Limb (tissue), 2 donors: ENCODE data around the gene TP53RK.
A peak's percentile ranks its signal among the peaks of the same experiment; 100 is the strongest.
"Not testable (repeated sequence)": the region's sequence is repeated elsewhere in the genome, so short reads cannot be mapped to it uniquely, and the experiment has no call there.

Source experiments
- DNase-seq, 2 donors: peaks; one replicate each; pipeline ENCODE4 v3.0.0-alpha.2; 2016; ENCODE audit errors: extremely low spot score in 2 of 2

Gene TP53RK

DNA sequence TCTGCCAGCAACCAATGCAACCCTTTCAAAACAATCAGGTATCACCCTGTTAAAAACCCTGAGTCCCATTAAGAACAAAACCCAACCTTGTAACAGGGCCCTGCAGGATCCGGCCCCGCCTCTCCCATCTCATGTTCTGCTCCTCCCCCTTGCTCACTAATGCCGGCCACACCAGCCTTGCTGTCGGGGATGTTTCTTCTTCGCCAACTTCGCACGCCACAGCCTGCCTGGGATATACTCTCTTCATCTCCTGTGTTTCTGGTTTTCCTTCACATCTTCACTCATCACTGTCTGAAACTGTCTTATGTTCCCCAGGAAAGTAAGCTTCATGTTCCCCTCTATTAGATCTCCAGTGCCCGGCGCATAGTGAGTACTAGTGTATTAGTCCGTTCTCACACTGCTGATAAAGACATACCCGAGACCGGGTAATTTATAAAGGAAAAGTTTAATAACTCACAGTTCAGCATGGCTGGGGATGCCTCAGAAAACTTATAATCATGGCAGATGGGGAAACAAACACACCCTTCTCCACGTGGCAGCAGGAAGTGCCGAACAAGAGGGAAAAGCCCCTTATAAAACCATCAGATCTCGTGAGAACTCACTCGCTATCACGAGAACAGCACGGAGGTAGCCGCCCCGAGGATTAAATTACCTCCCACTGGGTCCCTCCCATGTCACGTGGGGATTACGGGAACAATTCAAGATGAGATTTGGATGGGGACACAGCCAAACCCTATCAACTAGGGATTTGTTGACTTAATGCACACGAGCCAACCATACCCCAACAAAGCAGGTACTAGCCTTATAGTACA, 5.1 kb downstream of the TP53RK start:
- peak; percentile 60 to 72 for DNase-seq

DNA sequence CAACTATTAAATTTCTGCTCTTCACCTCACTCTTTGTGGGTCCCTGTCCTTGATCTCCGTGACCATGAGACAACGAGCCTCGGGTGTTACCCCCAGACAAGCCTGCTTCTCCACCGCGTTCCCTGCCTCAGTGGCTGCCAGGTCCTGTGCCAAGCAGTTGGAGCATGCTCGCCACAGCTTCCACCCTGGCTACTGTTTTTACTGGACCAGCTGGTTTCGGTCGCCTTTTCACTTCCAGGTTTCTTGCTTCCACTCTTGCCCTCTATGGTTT, 5.6 kb downstream of the TP53RK start:
- no peak for DNase-seq

DNA sequence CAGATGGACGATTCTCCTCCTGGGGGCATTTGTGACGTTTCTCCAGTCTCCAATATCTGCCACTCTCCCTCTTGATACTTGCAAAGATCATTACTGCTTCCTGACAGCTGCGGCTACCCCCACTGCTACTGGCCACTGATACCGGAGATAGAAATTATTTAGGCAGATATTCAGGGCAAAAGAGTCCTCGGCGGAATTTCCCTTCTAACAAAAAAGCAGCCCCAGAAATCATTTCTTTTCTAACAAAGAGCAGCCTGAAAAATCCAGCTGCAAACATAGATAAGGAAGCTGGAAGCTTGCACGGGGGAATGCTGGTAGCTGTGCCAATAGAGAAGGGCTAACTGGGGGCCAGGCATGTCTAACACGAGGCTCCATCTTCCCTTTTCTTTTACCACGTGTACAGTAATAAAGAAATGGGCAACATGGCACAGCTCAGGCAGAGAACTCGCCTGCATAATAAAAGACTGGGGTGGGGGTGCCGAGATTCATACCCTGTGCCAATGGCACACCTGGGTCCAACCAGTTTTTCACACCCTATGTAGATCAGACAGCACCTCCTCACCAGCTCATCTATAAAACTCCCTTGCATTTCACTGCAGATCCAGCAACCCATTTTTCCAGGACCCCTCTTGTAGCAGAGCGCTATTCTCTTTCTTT, 6.1 kb downstream of the TP53RK start:
- no peak for DNase-seq

DNA sequence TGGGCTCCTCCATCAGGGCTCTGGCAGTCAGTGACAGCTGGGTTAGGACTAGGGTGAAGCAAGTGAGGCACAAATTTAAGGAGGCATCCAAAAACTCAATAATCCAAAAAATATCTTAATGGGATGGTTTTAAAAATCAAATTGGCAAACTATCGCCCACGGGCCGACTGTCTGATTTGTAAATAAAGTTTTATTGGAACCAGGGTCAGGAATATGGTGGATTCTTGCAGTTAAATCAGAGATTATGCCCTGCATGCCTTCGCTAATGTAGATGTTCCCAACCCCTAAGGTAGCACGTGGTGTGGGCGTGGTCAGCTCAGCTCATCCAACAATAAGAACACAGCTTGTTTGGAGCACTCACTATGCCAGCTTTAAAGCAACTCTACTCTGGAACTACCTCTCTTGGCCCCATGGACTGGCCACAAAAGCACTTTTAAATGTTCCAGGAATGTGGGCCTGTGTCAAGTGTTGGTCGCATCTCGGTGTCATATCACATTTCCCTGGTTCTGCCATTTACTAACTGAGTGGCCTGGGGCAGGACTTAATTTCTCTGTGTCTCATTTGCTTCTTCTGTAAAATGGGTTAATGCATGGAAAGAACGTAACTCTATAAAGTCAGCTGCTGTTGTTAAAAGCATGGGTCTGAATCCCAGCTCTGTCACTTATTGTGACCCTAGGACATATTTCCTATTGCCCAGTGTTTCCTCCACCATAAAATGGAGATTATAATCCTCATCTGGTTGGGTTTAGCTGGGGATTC, 7.0 kb downstream of the TP53RK start:
- DNase-seq = no peak

DNA sequence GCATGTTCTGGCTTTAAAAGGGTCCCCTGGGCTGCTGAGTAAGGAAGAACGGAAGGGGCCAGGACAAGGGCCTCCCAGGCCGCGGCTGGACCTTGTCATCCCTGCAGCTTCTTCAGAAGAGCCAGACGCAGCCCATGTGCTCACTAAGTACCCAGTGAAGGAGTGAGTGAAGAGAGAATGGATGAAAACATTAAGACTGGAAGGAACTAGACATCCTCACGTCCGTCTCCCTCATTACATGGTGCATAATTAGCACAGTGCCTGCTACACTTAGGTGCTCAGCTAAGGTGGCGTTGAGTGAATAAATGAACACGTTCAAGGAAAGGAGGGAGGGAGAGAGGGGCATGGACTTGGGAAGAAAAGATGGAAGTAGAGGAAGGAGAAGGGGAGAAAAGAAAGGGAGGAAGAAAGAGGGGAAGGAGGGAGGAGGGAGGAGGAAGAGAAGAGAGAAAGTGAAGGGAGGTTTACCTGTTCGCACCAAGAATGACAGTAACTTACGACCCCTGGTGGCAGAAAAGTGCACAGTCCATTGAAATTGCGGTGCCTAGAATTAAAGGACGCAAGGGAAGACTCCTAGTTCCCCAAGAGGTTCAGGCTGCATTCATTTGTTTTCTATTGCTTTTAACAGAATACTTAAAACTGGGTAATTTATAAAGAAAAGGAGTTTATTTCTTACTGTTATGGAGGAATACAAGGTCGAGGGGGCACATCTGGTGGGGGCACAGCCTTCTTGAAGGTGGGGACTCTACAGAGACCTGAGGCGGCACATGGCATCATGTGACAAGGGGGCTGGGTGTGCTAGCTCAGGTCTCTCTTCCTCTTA, 8.0 kb downstream of the TP53RK start:
- peak; percentile 52 to 75 for DNase-seq

DNA sequence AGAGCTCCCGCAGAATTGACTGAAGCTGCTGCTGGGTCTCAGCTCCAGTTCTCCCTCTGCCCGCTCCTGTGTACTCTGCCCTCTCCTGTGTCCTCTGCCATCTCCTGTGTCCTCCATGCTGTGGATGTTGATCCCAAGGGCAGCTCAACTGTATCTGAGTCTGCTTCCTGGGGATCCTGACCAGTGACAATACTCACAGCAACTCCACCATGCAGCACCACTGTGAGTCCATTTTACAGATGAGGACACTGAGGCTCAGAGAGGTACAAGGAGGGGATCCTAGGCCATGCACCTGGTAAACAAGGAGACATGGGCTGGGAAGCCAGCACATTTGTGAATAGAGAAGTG, 8.6 kb downstream of the TP53RK start:
- DNase-seq = no peak

DNA sequence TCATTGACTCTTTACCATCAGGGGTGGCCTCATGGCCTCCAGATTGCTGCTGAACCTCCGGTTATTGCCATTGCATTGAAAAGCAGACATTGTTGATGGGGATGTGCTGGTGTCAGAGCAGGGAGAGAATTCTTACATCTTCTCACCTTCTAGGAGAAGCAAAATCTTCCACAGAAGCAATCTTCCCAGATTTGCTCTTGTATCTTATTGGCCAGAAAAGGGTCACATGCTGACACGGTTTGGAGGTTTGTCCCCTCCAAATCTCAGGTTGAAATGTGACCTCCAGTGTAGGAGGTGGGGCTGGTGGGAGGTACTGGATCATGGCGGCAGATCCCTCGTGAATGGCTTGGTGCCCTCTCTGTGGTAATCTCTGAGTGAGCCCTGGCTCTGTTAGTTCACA, 10.7 kb downstream of the TP53RK start:
- no peak for DNase-seq

DNA sequence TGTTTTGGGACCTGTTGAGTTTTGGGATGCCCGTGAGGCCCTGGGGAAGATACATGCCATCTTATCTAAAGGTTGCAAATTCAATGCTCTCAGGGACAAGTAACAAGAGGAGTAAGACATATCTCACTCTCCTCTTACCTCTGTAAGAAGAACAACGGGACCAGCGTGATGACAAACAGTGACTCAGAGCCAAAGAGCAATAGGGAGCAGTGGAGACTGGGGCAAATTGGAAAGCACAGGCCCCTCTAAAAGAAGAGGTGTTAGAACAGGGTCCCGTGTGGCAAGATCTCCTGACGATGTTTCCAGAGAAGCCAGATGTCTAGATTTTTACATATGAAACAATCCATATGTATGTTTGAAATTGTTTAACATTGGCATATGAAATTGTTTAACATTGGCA, 11.6 kb downstream of the TP53RK start:
- DNase-seq = no peak

DNA sequence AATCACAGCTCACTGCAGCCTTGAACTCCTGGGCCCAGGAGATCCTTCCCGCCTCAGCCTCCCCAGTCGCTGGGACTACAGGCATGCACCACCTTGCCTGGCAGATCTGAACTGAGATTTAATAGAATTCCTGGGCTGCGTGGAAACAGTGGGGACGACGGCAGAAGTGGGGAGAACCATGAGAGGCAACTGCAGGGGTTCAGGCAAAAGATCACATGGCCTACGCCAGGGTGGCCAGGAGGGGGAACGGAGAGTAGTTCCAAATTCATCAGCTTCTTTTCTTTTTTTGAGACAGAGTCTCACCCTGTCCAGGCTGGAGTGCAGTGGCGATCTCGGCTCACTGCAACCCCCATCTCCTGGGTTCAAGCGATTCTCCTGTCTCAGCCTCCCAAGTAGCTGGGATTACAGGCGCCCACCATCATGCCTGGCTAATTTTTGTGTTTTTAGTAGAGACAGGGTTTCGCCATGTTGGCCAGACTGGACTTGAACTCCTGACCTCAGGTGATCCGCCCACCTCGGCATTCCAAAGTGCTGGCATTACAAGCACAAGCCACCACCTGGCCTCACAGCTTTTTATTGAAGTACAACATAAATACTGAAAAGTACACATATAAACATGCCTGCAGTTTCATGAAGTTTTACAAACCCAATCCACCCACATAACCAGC, 12.5 kb downstream of the TP53RK start:
- DNase-seq = not testable (repeated sequence)

DNA sequence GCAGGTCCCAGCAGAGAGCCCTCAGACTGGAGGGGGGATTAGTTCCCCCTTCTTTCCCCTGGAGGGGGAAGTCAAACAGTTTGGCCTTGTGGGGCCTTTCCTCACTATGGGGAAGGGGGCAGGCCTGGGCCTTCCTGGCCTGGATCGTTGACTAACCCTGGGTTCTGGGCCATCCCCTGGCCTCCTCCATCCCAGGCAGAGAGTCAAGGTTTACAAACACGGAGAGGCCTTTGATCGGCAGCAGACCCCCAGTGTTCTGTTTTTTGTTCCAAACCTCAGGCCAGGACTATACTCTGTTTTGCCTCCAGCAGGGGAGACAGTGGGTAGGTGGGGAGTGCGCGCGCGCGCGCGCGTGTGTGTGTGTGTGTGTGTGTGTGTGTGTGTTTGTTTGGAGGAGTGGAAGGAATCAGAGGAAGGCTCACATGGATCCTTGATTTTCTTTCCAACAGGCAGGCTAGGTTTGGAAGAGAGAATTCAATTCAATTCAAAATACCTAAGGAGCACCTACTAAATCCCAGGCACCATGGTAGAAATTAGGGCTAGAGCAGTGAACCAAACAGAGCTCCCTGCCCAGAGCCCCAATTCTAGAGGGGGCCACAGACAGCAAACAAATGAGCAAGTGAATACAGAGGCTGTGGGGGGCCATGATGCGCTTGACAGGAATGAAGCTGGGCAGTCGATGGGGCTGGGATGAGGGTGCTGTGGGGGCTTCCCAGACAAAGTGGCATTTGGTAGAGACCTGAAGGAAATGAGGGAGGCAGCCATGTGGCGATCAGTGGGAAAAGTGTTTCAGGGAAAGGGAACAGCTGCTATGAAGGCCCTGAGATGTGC, 14.8 kb downstream of the TP53RK start:
- peak in 1 of 2 donors; percentile 64 for DNase-seq

DNA sequence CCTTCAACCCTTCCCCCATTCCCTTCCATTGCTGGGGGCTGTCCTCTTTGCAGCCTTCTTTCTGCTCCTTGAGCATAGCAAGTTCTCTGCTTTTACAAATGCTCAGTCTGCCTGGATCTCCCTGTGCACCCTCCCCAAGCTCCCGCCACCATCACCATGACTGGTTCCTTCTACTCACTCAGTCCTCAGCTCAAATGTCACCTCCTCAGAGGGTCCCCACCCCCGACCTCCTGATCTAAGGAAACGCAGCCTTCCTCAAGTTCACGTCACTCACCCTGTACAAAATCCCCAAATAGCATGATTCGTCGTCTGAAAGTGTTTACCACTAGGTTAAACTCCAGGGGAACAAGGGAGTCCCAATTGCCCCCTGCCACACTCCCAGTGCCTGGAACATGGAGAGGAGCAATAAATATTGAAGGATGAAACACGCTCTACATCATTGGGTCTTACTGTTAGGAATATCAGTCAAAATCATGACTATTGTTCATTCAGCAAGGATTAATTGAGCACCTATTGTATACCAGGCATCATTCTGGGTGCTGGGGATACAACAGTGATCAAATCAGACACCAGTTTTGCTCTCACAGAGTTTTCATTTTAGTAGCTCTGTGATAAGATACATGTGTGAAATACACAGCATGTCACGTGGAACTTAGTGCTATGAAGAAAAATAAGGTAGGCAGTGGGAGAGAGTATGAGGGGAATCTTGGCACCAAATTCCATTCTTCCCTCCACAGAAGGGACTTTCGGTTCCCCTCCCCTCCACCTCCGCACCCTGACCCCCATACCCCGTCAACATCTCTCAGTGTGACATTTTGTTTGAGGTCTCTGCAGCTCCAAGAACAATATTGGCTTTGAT, 15.6 kb downstream of the TP53RK start:
- no peak for DNase-seq

DNA sequence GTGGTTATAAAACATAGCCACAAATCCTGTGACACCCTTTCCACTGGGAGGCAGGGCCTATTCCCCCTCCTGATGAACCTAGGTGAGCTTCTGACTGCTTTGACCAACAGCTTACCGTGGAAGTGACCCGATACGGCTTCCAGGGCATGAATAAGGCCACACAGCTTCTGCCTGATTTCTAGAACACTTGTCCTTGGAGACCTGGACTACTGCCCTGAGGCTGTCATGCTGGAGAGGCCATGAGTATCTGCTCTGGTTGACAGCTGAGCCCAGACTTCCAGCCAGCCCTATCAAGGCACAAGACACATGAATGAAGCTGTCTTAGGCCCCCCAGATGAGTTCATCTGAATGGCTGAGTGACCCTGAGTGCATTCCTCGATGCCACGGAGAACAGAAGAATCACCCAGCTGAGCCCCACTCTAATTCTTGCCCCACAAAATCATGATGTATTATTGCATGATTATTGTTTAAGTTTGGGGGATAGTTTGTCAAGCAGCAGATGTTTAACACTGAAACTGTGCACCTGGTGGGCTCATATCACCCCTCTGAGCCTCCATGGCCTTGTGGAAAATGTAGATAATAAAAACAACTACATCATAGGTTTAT, 16.6 kb downstream of the TP53RK start:
- DNase-seq = no peak

DNA sequence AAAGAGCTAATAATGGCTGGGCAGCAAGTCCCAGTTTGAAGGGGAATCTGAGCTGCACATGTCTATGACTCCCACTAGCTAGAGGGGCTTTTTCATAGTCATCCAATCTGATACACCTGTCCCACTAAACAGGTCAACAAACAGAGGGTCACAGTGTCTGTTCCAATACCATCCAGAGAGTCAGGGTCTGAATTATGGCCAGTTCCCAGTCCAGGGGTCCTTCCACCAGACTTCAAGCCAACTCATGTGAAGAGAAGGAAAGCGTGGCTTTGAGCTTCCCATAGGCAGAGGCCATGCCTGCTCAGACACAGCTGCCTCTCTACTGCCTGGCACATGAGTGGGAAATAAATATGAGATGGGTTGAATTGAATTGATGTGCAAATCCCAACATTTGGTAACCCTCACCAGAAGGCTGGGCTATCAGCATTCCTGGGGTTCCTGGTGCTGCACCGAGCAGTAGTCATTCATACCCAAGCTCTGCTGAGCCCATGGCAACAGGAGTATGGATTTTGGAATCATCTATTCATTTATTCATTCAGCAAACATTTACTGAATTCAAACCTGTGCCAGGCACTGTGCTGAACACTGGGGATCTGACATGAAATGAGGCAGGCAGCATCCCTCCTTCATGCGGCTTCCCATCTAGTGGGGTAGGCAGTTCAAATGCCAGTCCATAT, 17.2 kb downstream of the TP53RK start:
- DNase-seq = no peak

DNA sequence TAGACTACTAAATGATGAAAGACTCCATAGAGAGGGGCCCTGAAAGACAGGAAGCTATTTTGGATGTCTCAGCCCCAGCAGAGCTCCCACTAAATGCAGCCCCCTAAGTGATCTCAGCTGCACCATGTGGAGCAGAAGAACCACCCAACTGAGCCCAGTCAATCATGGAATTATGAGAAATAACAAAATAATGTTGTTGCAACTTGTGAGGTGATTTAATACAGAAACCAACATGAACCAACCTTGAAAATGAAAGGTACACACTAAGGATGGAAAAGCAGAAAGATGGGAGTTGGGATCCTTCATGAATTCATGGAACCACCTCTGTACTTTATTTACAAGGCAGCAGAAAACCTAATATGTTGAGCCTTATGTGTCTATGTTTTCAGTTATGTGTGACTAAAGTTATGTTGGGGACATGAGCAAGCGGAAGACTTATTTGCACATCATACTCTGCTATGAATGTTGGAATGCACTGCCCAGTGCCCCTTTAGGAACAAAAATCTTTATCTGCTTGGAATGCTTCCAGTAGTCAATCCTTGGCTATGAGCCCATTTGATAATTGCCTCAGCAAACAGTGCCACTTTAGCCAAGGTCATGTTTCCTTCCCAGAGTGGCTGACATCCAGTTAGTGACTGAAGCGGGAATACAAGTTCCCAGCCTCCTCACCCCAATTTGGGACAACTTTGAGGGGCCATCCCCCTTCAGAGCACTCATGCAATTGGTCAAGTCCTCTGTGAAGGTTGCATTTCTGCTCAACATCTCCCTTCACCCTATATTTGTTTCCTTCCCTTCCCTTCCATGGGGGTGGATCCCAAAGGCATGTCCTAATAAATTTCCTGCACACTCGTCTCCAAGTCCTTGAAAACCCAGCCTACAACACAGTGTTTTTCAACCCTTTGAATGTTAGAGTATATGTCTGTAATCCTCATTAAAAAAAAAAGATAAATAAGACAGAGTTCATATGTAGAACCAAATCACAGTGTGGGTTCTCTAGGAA, 18.4 kb downstream of the TP53RK start:
- no peak for DNase-seq

DNA sequence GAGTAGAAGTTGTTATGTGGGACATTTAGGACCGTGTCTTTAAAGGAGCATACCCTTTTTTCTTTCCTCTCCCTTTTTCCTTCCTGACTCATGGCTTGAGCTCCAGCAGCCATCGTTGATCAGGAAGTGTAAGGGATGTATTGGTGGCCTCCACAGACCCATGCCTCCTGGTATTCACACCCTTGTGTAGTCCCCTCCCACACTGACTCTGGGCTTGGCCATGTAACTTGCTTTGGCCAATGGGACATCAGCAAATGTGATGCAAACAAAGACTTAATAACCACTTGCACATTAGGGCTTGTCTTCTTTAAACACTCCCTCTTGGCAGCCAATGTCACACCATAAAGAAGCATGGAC, 19.0 kb downstream of the TP53RK start:
- no peak for DNase-seq

DNA sequence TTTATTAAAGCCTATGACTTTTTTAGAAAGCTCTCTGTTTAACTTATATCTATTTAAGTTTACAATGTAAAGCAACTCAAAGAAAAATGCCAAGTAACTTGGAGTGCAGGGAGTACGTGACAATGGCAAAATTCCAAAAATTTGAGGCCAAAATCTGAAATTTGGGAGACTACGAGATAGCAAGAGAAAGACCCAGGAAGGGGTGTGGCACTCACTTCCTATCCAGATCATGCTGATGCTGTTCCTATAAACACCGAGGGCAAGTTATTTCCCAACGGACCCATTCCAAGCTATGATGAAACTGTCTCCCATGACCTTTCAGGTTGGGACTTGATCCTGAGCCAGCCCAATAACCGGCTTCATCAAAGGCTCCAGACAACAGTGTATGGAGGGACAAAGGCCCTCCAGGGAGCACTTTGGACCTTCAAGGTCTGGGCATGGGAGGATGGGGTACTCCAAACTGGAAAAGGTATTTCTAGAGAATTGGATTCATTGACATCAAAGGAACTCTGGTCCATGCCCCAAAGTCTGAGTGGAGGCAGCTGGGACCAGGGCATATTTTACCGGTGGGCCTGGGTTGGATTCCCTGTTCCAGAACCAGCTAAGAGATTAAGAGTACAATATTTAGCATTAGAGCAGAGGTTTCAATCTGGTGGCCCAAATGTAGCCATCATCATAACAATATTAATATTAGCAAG, 22.3 kb downstream of the TP53RK start:
- DNase-seq = no peak

DNA sequence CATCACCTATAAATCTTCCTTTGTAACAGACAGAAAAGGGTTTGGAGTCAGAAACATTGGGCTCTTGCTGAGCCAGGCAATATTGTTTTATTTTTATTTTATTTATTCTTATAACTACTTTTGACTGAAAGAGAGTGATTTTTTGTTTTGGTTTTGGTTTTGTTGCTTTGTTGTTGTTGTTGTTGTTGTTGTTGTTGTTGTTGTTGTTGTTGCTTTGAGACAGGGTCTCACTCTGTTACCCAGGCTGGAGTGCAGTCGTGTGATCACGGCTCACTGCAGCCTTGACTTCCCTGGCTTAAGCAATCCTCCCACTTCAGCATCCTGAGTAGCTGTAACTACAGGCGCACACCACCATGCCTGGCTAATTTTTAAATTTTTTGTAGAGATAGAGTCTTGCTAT, 22.9 kb downstream of the TP53RK start:
- no peak for DNase-seq
